ENCODE results near the gene POLR2C. TPM values are rescaled to one million over a fixed set of nuclear protein-coding genes. Genes with fewer than 3 reads are reported as not detected.
A peak's percentile ranks its signal among the peaks of the same experiment; 100 is the strongest.

Gene POLR2C
- total RNA-seq, 2 donors from 2014 or later, result 76.1 to 82.6 TPM

- H3K4me1 Mint-ChIP-seq, result peaks cover 19% of the 10 kb centered on the region
- DNase-seq (no peak), ATAC-seq (no peak)
- H3K27me3 Mint-ChIP-seq, result no peaks in the 10 kb centered on the region
- H3K4me3 Mint-ChIP-seq, result no peak overlapping the region
- H3K36me3 Mint-ChIP-seq (ENCODE audit: low read depth), result peaks cover 8% of the 10 kb centered on the region
- no peaks in the 10 kb centered on the region for H3K9me3 ChIP-seq (ENCODE audit: control insufficient read depth, low read length, poor library complexity, severe bottlenecking)
- no peak overlapping the region for H3K27ac Mint-ChIP-seq
These were observed 6.6 kb downstream of the POLR2C start for GRCh38 chr16:57469046-57469445.

GRCh38 chr16:57469917-57470470 lies 7.5 kb downstream of the POLR2C start:
- Mint-ChIP-seq H3K27ac (no peak overlapping the region), H3K4me1 (peaks cover 12% of the 10 kb centered on the region), H3K36me3 (ENCODE audit: low read depth) (peaks cover 6% of the 10 kb centered on the region), H3K27me3 (no peaks in the 10 kb centered on the region), H3K4me3 (no peak overlapping the region)
- no peak for DNase-seq
- no peaks in the 10 kb centered on the region for H3K9me3 ChIP-seq (ENCODE audit: control insufficient read depth, low read length, poor library complexity, severe bottlenecking)
- no peak for ATAC-seq

GRCh38 chr16:57470711-57471110 lies 8.2 kb downstream of the POLR2C start:
- H3K27ac Mint-ChIP-seq, result no peak overlapping the region
- ATAC-seq, result no peak
- DNase-seq, result no peak
- H3K27me3 Mint-ChIP-seq, result no peaks in the 10 kb centered on the region
- H3K36me3 Mint-ChIP-seq (ENCODE audit: low read depth), result peaks cover 6% of the 10 kb centered on the region
- no peak overlapping the region for H3K4me3 Mint-ChIP-seq
- no peaks in the 10 kb centered on the region for H3K9me3 ChIP-seq (ENCODE audit: control insufficient read depth, low read length, poor library complexity, severe bottlenecking)
- H3K4me1 Mint-ChIP-seq, result peaks cover 11% of the 10 kb centered on the region

- H3K36me3 Mint-ChIP-seq (ENCODE audit: low read depth), result peaks cover 4% of the 10 kb centered on the region
These were observed 8.7 kb downstream of the POLR2C start for GRCh38 chr16:57471209-57471608.

GRCh38 chr16:57471852-57472664 lies 9.6 kb downstream of the POLR2C start:
- no peaks in the 10 kb centered on the region for H3K9me3 ChIP-seq (ENCODE audit: control insufficient read depth, low read length, poor library complexity, severe bottlenecking)
- ATAC-seq (no peak), DNase-seq (no peak)
- Mint-ChIP-seq H3K4me3 (no peak overlapping the region), H3K4me1 (peaks cover 11% of the 10 kb centered on the region), H3K27me3 (no peaks in the 10 kb centered on the region), H3K27ac (peak overlapping the region; percentile 78), H3K36me3 (ENCODE audit: low read depth) (peaks cover 4% of the 10 kb centered on the region)

More at GRCh38 chr16:57471209-57471608, 8.7 kb downstream of the POLR2C start:
- no peaks in the 10 kb centered on the region for H3K9me3 ChIP-seq (ENCODE audit: control insufficient read depth, low read length, poor library complexity, severe bottlenecking)
- DNase-seq, result no peak
- H3K27me3 Mint-ChIP-seq, result no peaks in the 10 kb centered on the region
- no peak overlapping the region for H3K4me3 Mint-ChIP-seq
- H3K4me1 Mint-ChIP-seq, result peaks cover 9% of the 10 kb centered on the region
- H3K27ac Mint-ChIP-seq, result no peak overlapping the region
- ATAC-seq, result no peak

GRCh38 chr16:57472665-57473060 lies 10.2 kb downstream of the POLR2C start:
- ATAC-seq (no peak), DNase-seq (no peak)
- Mint-ChIP-seq H3K4me1 (peaks cover 11% of the 10 kb centered on the region), H3K36me3 (ENCODE audit: low read depth) (peaks cover 4% of the 10 kb centered on the region), H3K27ac (peak overlapping the region; percentile 78), H3K4me3 (no peak overlapping the region), H3K27me3 (no peaks in the 10 kb centered on the region)
- no peaks in the 10 kb centered on the region for H3K9me3 ChIP-seq (ENCODE audit: control insufficient read depth, low read length, poor library complexity, severe bottlenecking)

- no peak overlapping the region for H3K4me3 Mint-ChIP-seq
- peaks cover 4% of the 10 kb centered on the region for H3K36me3 Mint-ChIP-seq (ENCODE audit: low read depth)
These were observed 10.8 kb downstream of the POLR2C start for GRCh38 chr16:57473176-57473840.

GRCh38 chr16:57473906-57474305 lies 11.4 kb downstream of the POLR2C start:
- no peaks in the 10 kb centered on the region for H3K27me3 Mint-ChIP-seq
- H3K9me3 ChIP-seq (ENCODE audit: control insufficient read depth, low read length, poor library complexity, severe bottlenecking), result no peaks in the 10 kb centered on the region
- no peak overlapping the region for H3K27ac Mint-ChIP-seq
- ATAC-seq (no peak), DNase-seq (no peak)
- peaks cover 4% of the 10 kb centered on the region for H3K36me3 Mint-ChIP-seq (ENCODE audit: low read depth)
- H3K4me1 Mint-ChIP-seq, result peaks cover 9% of the 10 kb centered on the region
- H3K4me3 Mint-ChIP-seq, result no peak overlapping the region

More at GRCh38 chr16:57473176-57473840, 10.8 kb downstream of the POLR2C start:
- H3K4me1 Mint-ChIP-seq, result peaks cover 11% of the 10 kb centered on the region
- no peaks in the 10 kb centered on the region for H3K27me3 Mint-ChIP-seq
- DNase-seq, result no peak
- ATAC-seq, result no peak
- H3K27ac Mint-ChIP-seq, result no peak overlapping the region
- H3K9me3 ChIP-seq (ENCODE audit: control insufficient read depth, low read length, poor library complexity, severe bottlenecking), result no peaks in the 10 kb centered on the region

GRCh38 chr16:57474671-57475661 lies 12.5 kb downstream of the POLR2C start:
- Mint-ChIP-seq H3K4me3 (no peak overlapping the region), H3K4me1 (peaks cover 12% of the 10 kb centered on the region), H3K27me3 (no peaks in the 10 kb centered on the region), H3K27ac (no peak overlapping the region), H3K36me3 (ENCODE audit: low read depth) (peaks cover 2% of the 10 kb centered on the region)
- ATAC-seq (no peak), DNase-seq (no peak)
- no peaks in the 10 kb centered on the region for H3K9me3 ChIP-seq (ENCODE audit: control insufficient read depth, low read length, poor library complexity, severe bottlenecking)

- H3K4me1 Mint-ChIP-seq, result peaks cover 12% of the 10 kb centered on the region
- no peaks in the 10 kb centered on the region for H3K36me3 Mint-ChIP-seq (ENCODE audit: low read depth)
- no peaks in the 10 kb centered on the region for H3K9me3 ChIP-seq (ENCODE audit: control insufficient read depth, low read length, poor library complexity, severe bottlenecking)
- H3K4me3 Mint-ChIP-seq, result peak overlapping the region; percentile 36
- no peaks in the 10 kb centered on the region for H3K27me3 Mint-ChIP-seq
- H3K27ac Mint-ChIP-seq, result no peak overlapping the region
- peak; percentile 58 to 69 (median 59) for DNase-seq
- ATAC-seq, result peak; percentile 97
These were observed 13.3 kb downstream of the POLR2C start for GRCh38 chr16:57475711-57476339.

GRCh38 chr16:57476546-57477410 lies 14.3 kb downstream of the POLR2C start:
- DNase-seq (no peak), ATAC-seq (no peak)
- Mint-ChIP-seq H3K4me1 (peaks cover 12% of the 10 kb centered on the region), H3K27ac (no peak overlapping the region), H3K36me3 (ENCODE audit: low read depth) (no peaks in the 10 kb centered on the region), H3K4me3 (peak overlapping the region; percentile 59), H3K27me3 (no peaks in the 10 kb centered on the region)
- H3K9me3 ChIP-seq (ENCODE audit: control insufficient read depth, low read length, poor library complexity, severe bottlenecking), result no peaks in the 10 kb centered on the region
